D341Med (cell line): ENCODE results near the gene DPYSL3.

Source experiments
- DNase-seq: peaks from one replicate; pipeline ENCODE4 v3.0.0; 2012; ENCODE audit warnings: low spot score

The DPYSL3 gene

DNA sequence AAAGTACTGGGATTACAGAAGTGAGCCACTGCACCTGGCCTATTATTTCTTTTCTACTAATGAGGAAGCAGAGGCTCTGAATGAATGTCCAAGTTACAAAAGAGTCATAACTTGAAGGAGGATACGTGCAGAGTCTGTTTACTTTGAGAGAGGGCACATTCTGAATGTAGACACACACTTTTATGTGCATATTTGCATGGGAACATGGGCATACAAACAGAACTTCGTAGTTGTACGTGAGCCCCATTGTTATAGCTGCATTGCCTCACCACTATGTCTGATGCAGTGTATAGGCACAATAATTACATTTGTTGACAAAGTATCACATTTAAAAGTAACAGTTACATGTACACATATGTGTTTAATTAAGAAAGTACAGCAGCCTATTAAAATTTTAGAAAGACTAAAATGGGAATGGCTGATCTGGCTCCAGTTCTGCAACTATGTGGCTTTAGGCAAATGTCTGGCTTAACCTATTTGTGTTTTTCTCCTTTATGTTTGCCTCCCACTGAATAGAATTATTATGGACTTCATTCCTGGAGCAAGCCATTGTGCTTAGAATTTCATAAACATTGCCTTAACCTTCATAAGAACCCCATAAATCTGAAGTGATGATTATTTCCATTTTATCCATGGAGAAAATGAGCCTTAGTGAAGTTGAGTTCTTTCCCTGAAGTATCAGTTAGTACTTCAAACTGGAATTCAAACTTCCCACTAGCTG is 3.0 kb upstream of the DPYSL3 start:
- no peak for DNase-seq

DNA sequence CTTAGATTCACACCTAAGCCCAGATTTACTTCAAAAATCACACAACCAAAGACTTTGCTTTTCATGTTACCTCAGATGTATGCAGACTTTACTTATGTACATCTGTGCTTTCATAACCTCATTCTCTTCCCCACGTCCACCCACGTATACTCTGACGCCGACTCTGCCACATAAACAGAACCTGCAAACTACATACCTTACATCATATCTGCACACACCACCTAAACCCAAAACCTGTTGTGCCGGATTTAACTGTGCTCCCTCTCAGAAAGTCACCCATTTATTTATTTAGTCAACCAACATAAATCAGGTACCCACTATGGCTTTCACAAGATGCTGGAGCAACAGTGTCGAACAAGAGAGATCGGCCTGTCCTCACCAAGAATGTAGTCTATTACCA is 1.0 kb upstream of the DPYSL3 start:
- no peak for DNase-seq

DNA sequence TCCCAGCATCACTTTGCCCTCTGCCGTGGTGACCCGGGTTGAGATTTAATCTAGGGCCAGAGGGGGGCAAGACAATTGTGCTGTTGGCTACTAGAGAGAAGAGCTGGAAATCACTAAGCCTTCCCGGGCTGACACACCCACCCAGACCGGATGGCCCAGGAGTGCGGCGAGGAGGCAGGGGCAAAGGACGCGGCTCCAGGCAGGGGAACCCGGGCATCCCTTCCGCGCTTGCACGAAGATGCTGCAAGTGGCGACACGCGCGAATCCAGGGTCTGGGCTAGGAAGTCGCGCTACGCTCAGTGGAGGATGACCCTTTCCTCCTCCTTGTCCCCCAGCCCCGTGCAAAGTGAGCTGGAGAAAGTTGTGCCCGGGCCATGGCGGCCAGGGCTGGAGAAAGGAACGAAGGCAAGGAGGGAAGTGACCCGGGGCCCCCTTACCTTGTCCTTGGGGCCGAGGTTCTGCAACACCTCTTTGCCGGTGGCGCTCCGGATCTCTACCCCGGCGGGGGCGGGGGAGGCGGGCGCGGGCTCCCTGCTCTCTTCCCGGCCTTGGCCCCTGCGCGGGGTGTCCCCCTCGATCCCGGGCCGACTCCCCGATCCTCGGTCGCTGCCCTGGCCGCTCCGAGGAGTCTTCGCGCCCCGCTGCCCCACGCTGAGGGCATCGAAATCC is 693 bp downstream of the DPYSL3 start:
- DNase-seq: peak; percentile 53

DNA sequence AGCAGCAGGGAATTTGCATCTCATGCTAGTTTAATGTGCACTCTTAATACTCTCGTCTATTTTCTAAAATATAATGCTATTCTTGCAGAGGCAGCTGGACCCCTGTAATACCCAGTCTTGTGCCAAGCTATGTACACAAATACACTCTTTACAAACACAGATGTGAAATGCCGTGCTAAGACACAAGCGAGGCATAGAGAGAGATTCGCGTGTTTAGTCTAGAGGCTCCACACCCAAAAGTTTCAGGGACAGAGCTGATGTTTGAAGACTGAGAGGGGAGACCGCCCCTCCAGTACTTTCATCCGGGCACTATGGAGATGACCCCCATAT is 1.2 kb downstream of the DPYSL3 start:
- no peak for DNase-seq

DNA sequence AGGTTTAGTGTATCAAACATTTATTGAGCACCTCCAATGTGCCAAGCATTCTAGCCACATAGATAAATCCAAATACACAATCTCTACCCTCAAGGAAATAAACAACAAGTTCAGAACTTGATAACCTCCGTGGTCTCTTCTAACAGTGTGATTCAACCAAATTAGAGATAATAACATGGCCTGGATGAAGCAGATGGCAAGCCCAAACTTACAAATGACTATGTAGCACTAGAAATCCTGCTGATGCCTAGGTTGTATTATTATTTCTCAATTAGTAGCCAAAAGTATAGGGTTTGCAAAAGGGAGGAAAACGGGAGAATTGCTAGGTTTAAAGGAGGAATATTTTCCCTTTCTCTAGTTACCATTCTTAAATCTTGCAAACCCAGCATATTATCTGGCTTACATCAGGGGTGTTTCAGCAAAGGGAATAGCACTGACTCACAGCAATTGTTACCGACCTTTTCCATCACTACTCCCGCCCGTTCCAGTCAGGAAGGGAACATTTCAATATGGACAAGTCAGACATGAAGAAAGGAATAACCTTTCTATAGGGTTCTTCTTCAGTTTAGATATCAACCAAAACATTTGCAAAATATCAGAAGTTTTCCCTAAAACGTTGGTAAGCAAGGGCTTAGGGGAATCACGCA is 2.3 kb downstream of the DPYSL3 start:
- no peak for DNase-seq

DNA sequence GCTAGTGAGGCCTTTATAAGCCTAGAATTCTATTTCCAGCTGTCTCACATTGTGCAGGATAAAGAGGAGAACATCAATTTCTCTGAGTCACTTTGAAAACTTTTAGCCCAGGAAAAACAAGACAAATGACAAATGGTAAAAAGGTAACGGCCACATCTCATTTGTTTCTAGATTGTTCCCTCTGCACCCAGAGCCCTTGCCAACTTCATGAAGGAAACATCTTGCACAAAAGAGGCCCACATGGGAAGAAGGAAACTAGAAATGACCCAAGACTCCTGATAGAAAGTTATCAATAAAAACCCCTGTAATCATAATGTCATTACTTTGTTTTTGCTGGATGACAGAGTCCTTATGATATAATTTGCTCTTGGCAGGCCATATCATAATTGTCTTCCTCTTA is 5.3 kb downstream of the DPYSL3 start:
- no peak for DNase-seq

DNA sequence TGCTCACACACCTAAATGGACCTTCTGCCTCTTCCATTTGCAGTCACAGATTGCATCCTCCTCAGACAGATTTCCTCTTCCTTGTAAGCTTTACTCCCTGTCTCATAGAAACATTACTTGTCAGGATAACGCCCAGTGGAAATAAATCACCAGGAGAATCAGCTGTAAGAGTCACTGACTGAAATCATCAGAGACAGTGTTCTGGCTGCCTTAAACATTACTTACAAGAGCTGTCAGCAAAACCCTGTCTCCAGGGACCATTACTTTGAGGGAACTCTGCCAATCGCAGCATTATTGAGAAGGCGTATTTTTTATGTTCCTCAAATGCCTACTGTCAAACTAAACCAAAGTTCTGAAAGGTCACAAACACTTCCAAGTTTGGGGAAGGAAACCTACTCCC is 5.9 kb downstream of the DPYSL3 start:
- no peak for DNase-seq

DNA sequence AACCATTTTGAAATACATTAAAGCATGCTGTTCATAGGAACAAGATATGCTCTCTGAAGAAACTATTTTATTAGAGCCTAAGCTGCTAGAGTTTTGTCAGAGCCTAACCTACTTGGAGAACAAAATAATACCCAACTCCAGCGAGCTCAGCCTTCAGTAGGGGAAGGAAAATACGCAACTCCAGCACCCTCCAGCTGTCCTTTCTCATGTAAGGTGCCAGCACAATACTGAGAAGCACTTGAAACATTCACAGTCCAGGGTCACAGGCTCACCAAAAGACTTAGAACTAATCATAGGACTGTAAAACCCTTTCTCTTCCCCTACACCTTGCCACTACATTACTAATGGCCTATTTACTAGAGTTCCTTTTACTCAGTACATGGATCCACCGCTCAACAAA is 18.9 kb downstream of the DPYSL3 start:
- no peak for DNase-seq

DNA sequence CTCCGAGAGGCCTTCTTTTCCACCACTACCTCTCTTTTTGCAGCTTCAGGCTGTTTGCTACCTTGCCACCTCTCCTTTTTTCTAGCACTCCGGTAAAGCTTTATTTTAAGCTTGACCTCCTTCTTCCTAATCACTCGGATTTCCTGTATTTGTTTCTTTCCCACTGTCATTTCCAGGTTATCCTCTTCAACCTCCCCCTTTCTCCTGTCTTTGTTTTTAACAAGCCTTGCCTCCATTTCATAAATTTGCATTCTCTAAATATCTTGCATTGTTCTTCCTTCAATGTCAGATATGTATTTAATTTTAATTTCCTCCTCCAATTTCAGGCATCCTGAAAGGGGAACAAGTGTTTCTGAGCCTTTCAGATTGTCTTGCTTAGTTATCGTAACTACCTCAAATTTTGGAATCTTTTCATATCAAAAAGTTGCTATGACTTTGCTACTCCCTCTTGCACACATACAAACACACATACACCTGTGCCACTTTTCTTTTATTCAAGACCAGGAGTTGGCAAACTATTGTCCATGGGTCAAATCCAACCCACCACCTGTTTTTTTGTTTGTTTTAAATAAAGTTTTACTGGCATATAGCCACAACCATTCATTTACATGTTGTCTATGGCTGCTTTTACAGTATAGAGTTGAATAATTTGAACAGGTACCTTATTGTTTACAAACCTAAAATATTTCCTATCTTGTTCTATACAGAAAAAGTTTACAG is 22.7 kb downstream of the DPYSL3 start:
- DNase-seq: no peak

DNA sequence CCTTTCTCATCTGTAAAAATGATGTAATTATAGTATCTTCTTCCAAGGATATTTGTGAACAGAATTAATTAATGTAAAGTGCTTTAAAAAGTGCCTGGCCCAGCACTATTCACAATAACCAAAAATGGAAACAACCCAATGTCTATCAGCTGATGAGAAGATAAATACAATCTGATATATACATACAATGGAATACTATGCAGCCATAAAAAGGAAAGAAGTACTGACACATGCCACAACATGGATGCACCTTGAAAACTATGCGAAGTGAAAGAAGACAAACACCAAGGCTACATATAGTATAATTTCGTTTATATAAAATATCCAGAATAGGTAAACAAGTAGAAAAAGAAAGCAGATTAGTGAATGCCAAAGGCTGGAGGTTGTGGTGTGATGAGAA is 24.1 kb downstream of the DPYSL3 start:
- no peak for DNase-seq

DNA sequence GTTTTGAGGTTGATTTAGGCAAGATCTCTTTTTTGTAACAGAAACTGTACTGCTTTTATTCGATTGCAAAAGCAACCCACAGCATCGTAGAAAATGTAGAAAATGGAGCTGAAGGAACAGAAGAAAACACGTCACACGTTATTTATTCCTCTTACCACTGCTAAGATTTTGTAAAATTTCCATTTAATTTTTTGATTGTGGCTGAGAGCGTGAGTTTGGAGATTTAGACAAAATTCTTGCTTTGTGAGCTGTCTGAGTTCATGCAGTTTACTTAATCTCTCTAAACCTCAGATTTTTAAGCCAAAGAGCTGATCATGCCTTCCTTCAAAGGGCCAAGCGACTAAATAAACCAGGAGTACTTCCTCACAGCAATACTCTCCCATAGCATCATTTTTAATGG is 24.8 kb downstream of the DPYSL3 start:
- no peak for DNase-seq

DNA sequence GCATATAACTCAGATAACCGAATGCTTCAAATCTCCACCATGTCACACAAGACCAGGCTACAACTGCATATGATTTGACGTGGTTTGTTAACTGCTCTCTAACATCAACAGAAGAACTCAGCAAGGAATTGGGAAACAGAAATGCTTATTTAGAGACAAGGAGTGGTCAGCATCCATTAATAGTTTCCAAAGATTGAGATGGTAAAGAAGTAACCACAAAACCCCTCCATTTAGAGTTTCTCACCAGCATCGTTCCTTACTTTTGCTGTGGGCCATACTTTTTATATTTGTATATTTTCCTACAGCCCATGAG is 25.2 kb downstream of the DPYSL3 start:
- no peak for DNase-seq

DNA sequence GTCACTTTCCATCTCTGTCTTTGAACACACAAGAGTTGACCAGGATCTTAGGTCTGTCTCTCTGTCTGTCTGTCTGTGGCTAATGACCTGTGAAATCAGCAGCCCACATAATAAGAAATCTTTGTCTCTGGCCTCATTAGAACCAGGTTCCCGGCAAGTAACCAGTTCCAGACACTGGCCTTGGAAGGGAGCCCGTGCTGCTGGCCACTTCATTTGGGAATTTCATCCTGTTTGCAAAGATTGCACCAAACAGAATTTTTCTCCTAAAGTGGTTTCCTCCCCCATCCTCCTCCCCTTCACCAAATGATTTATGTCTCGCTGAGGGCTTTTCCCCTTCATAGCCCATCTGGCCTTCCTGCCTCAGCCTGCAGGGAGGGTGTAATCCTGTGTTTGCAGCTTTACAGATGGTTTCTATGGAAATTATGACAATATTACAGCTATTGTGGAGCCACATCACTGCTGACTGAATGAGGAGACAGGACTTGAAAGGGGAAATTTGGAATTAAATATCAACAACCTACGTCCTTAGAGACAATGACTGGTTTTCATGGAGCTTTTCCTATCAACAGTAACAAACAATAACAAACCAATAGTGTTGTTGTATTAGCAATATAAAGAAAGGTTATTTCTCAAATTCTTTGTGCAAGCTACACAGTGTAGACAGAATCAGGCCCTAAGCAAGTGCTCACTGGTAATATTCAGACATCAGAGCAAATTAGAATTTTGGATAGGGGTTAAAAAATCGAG is 25.7 kb downstream of the DPYSL3 start:
- peak; percentile 76 for DNase-seq

DNA sequence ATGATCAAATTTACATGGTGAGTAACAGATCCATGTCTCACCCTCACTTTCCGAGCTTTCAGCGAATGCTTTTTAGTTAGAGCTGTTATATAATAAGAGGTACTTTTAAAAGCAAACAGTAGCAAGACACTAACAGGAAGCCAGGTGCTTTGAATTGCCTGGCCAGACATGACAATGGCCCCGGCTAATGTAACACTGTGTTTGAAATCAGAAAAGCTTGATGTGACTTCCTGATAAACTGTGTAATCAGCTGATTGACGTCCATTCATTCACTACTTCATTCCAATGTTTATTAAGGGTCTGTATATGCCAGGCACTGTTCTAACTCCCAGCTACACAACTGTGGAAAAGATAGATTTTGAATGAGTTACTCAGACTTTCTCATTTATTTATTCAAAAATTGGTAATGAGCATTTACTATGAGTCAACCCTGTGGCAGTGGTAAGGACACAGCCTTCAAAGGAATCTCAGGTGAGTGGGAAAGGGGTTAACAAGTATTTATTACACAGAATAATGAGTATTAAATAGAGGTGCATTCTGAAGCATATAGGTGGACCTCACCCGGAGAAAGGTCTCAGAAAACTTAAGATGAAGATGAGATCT is 26.6 kb downstream of the DPYSL3 start:
- no peak for DNase-seq

DNA sequence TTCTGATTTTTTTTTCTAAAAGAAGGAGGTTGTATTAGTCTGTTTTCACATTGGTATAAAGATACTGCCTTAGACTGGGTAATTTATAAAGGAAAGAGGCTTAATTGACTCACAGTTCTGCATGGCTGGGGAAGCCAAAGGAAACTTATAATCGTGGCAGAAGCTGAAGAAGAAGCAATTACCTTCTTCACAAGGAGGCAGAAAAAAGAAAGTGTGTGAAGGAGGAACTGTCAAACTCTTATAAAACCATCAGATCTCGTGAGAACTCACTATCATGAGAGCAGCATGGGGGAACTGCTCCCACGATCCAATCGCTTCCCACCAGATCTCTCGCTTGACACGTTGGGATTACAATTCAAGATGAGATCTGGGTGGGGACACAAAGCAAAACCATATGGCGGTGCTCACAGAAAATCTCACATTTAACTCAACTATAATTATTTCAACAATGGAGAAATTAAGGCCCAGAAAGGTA is 27.1 kb downstream of the DPYSL3 start:
- no peak for DNase-seq

DNA sequence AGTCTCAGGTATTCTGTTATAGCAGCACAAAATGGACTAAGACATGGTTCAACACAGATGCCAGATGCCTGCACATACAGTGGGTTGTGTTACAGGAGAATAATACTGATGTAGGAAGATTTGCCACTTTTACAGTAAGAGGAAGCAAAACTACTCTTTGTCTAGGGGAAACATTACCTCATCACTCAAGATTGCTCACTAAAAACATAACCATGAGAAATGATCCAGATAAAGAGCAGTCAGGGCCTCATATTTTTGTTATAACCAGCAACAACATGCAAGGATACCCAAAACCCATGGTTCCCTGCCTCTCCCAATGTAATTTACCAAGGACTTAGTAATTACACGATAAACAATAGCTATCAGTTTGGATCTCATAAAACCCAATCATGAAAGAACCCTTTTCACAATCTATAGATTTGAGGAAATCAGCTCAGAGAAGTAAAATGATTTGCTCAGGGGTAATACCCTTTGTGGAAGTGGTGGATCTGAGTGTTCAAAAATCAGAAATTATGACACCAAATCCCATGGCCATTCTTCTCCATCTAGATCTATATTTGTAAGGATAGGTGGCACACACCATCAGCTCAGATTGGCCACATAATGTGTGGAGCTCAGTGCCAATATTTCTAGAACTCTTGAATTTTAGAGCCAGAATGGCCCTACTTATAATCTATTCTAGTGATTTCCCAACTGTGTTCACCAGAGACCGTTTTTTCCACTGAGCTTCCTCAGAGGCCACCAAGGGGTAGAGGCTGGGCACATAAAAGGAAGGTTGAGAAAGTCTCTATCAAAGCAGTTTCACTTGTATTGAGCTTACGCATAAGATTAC is 27.8 kb downstream of the DPYSL3 start:
- no peak for DNase-seq

DNA sequence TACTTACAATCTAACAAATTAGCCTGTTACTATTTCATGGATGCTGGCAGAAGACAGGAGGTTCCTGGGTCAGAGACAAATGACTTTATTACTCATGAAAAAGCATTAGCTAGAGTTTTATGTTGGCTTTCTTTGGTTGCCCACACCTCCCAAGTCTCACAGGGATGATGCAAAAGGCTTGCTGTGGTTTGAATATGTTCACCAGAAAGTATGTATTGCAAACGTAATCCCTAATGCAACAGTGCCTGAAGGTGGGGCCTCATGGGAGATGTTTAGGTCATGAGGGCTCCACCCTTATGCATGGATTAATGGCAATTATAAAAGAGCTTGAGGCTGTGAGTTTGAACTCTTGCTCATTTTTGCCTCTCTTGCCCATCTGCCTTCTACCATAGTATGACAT is 28.5 kb downstream of the DPYSL3 start:
- DNase-seq: no peak

DNA sequence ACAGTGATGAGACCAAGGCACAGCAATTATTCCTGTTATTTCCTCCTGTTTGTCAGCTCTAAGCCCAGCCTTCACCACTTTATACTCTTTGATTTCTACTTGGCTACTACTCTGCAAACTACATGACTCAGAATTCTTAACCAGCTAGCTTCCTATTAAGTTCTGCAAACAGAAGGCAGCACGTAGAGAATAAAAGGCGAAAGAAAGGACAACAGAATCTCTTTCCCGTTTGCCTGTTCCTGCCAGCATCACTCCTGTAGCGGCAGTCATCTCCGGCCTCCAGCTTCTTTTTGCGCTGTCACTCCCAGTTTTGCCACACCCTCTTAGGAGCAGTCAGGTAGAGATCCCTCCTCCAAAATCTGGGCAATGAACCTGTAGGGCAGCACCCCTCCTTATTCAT is 29.9 kb downstream of the DPYSL3 start:
- no peak for DNase-seq

DNA sequence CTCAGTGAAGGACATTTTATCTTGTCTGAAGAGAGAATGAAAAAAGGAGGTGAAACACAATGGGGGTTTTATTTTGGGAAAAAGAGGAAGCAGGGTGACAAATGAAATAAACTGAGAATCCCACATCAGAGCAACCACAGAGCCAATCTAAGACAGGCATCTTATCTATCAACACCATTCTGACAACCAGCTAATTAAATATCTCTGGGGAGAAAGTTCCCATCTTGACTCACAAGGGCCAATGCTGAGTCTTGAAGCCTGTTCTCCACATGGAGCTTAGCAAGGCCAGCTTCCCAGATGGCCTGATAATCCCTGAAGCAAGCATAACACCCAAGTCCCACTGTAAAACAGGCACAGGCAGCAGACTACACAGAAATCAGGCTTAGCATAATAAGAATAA is 30.4 kb downstream of the DPYSL3 start:
- peak; percentile 74 for DNase-seq

DNA sequence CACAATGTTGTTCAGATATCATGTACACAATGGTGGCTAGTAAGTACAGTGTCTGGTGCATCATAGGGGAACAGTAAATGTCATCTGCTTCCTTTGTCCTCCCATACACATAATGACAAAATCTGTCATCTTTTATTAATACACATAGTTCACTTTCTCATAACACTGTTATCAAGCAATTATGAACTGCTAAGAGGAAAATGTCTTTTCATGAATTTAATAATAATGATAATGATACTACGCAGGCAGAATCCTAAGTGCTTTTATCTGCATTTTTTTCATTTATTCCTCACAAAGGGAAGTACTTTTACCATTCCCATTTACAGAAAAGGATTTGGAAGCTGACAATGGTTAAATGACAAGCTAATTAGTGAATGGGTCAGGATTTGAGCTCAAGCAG is 35.7 kb downstream of the DPYSL3 start:
- no peak for DNase-seq
